ENCODE measurements around the gene CADM1. TPM values are rescaled to one million over a fixed set of nuclear protein-coding genes. Genes with fewer than 3 reads are reported as not detected.

The CADM1 gene
- total RNA-seq, 1 experiment from 2014 or later = 0.79 TPM

- Histone ChIP-seq H3K27ac (ENCODE audit: low read depth, low read length) (no peak overlapping the region), H3K79me2 (ENCODE audit: insufficient read depth, low read length) (no peaks in the 10 kb centered on the region), H3K27me3 (ENCODE audit: insufficient read depth, low read length) (no peaks in the 10 kb centered on the region), H2AFZ (ENCODE audit: low read depth, low read length, poor library complexity, severe bottlenecking) (no peak overlapping the region), H4K20me1 (ENCODE audit: insufficient read depth) (no peaks in the 10 kb centered on the region), H3K36me3 (ENCODE audit: control insufficient read depth in 1 of 2, insufficient read depth in 2 of 2, low read length in 2 of 2) (no peaks in the 10 kb centered on the region), H3K9me2 (ENCODE audit: insufficient read depth) (no peaks in the 10 kb centered on the region), H3K9ac (ENCODE audit: low read length) (no peak overlapping the region), H3K9me3 (ENCODE audit: control insufficient read depth in 1 of 2, insufficient read depth in 1 of 2, low read depth in 1 of 2, low read length in 2 of 2) (no peaks in the 10 kb centered on the region), H3K4me1 (ENCODE audit: control insufficient read depth in 1 of 2, insufficient read depth in 2 of 2, low read length in 2 of 2) (no peaks in the 10 kb centered on the region), H3K4me2 (ENCODE audit: low read length) (no peak overlapping the region), H3K4me3 (replicated peaks in 1 of 2; ENCODE audit: low read depth in 1 of 2, low read length in 2 of 2) (no peak overlapping the region)
- no peak for ATAC-seq
- ChIA-PET RAD21 (ENCODE audit: low non-redundant PET in 1 of 2, low total read pairs in 2 of 2, uncharacterized antibody in 2 of 2, unreplicated experiment in 2 of 2) (no interaction called here), POLR2A (no interaction called here), CTCF (no interaction called here)
- TF ChIP-seq YY1 (IDR thresholded peaks at IDR 0.05; ENCODE audit: extremely low read depth, insufficient replicate concordance, low read depth, low read length) (no peak), SIN3A (IDR thresholded peaks at IDR 0.05; ENCODE audit: low read depth) (no peak), CTCF (IDR thresholded peaks at IDR 0.05 in 2 of 3, conservative IDR thresholded peaks at IDR 0.05 in 1 of 3; ENCODE audit: borderline replicate concordance in 1 of 3, insufficient read depth in 1 of 3, low read depth in 2 of 3, low read length in 2 of 3) (no peak), SP1 (IDR thresholded peaks at IDR 0.05; ENCODE audit: low read depth) (no peak)
- intact Hi-C loops (cut with micrococcal nuclease) = no loop called here
- BruUV-seq (replicated peaks) = no TSS peak
- DNase-seq (ENCODE audit: low read depth, low spot score) = no peak
Observed at GRCh38 chr11:115148101-115148500, 356.1 kb downstream of the CADM1 start.

GRCh38 chr11:115147243-115147807, 356.9 kb downstream of the CADM1 start:
- Histone ChIP-seq H3K9me2 (ENCODE audit: insufficient read depth) (no peaks in the 10 kb centered on the region), H3K9me3 (ENCODE audit: control insufficient read depth in 1 of 2, insufficient read depth in 1 of 2, low read depth in 1 of 2, low read length in 2 of 2) (no peaks in the 10 kb centered on the region), H3K27me3 (ENCODE audit: insufficient read depth, low read length) (no peaks in the 10 kb centered on the region), H3K36me3 (ENCODE audit: control insufficient read depth in 1 of 2, insufficient read depth in 2 of 2, low read length in 2 of 2) (no peaks in the 10 kb centered on the region), H3K79me2 (ENCODE audit: insufficient read depth, low read length) (no peaks in the 10 kb centered on the region), H4K20me1 (ENCODE audit: insufficient read depth) (no peaks in the 10 kb centered on the region), H3K9ac (ENCODE audit: low read length) (no peak overlapping the region), H3K4me1 (ENCODE audit: control insufficient read depth in 1 of 2, insufficient read depth in 2 of 2, low read length in 2 of 2) (no peaks in the 10 kb centered on the region), H2AFZ (ENCODE audit: low read depth, low read length, poor library complexity, severe bottlenecking) (no peak overlapping the region), H3K4me3 (replicated peaks in 1 of 2; ENCODE audit: low read depth in 1 of 2, low read length in 2 of 2) (no peak overlapping the region), H3K27ac (ENCODE audit: low read depth, low read length) (no peak overlapping the region), H3K4me2 (ENCODE audit: low read length) (no peak overlapping the region)
- POLR2A ChIA-PET = no interaction called here
- CTCF ChIA-PET = no interaction called here
- BruUV-seq (replicated peaks) = no TSS peak
- ATAC-seq = no peak
- DNase-seq (ENCODE audit: low read depth, low spot score) = no peak
- RAD21 ChIA-PET (ENCODE audit: low non-redundant PET in 1 of 2, low total read pairs in 2 of 2, uncharacterized antibody in 2 of 2, unreplicated experiment in 2 of 2) = no interaction called here
- intact Hi-C loops (cut with micrococcal nuclease) = no loop called here
- TF ChIP-seq CTCF (IDR thresholded peaks at IDR 0.05 in 2 of 3, conservative IDR thresholded peaks at IDR 0.05 in 1 of 3; ENCODE audit: borderline replicate concordance in 1 of 3, insufficient read depth in 1 of 3, low read depth in 2 of 3, low read length in 2 of 3) = no peak
- TF ChIP-seq POLR2A (IDR thresholded peaks at IDR 0.05; ENCODE audit: borderline replicate concordance, extremely low read depth, insufficient read depth, insufficient read length) = no peak
- no peak for TF ChIP-seq SRF (IDR thresholded peaks at IDR 0.05; ENCODE audit: low read depth)
- no peak for TF ChIP-seq REST (IDR thresholded peaks at IDR 0.05; ENCODE audit: low read depth)
- no peak for TF ChIP-seq SP1 (IDR thresholded peaks at IDR 0.05; ENCODE audit: low read depth)
- TF ChIP-seq MAX (IDR thresholded peaks at IDR 0.05) = no peak
- TF ChIP-seq EZH2phosphoT487 (IDR thresholded peaks at IDR 0.05; ENCODE audit: borderline replicate concordance) = no peak
- TF ChIP-seq CBX3 (IDR thresholded peaks at IDR 0.05; ENCODE audit: low read depth) = no peak
- no peak for TF ChIP-seq CEBPB (IDR thresholded peaks at IDR 0.05; ENCODE audit: low read depth)
- no peak for TF ChIP-seq YY1 (IDR thresholded peaks at IDR 0.05; ENCODE audit: extremely low read depth, insufficient replicate concordance, low read depth, low read length)
- no peak for TF ChIP-seq FOSL1 (IDR thresholded peaks at IDR 0.05; ENCODE audit: low read depth)

Data from HCT116 (cell line).